K562 (cell line): Measurements from ENCODE around the gene MANBA. TPM values are rescaled to one million over a fixed set of nuclear protein-coding genes. Genes with fewer than 3 reads are reported as not detected.

ENCODE experiments used
- ATF1 ChIP-seq, 2 experiments: fragments of 450-650 bp in 1 of 2; IDR thresholded peaks; 2 replicates each; pipeline ENCODE4 v1.6.1; 2016; ENCODE audit warnings: missing compliant biosample characterization in 1 of 2, missing genetic modification characterization in 1 of 2
- CHD4 ChIP-seq: fragments of 200-600 bp; sonication (generic); IDR thresholded peaks from 3 replicates; pipeline ENCODE4 v1.6.1; 2012; ENCODE audit warnings: low read depth, mild to moderate bottlenecking, mixed read lengths, low read length, inconsistent platforms; ENCODE audit not compliant: insufficient read depth, insufficient replicate concordance, poor library complexity, severe bottlenecking
- MCM7 ChIP-seq, 2 experiments: fragments of 450-650 bp; IDR thresholded peaks; 2 replicates each; pipeline ENCODE4 v1.6.1; 2016 to 2018
- POLR2H ChIP-seq: IDR thresholded peaks from 2 replicates; pipeline ENCODE4 v1.6.1; 2016; ENCODE audit warnings: missing genetic modification characterization, low read depth, mild to moderate bottlenecking, control low read depth, missing compliant biosample characterization, moderate library complexity
- PRPF4 ChIP-seq: fragments of 200-400 bp; formaldehyde crosslinking; IDR thresholded peaks from one replicate; pipeline ENCODE4 v1.6.1; 2017; ENCODE audit warnings: low read length, low read depth, mild to moderate bottlenecking; ENCODE audit not compliant: insufficient read depth, poor library complexity, severe bottlenecking
- ZEB2 ChIP-seq: fragments of 450-650 bp; IDR thresholded peaks from 2 replicates; pipeline ENCODE4 v1.6.1; 2016
- ZNF134 ChIP-seq: fragments of 250-450 bp; sonication (Bioruptor Pico); conservative IDR thresholded peaks from 2 replicates; pipeline ENCODE4 v1.4.0; 2020
- ZNF217 ChIP-seq: sonication (generic); formaldehyde crosslinking; IDR thresholded peaks from 2 replicates; pipeline ENCODE4 v1.8.0; 2022; ENCODE audit warnings: mild to moderate bottlenecking, missing genetic modification reagents
- polyA plus RNA-seq, 8 experiments: library from polyadenylated mRNA; depleted of rRNA in 4 of 8; stranded (reverse) in 5 of 8; unstranded in 3 of 8; fragments of >200 nt; fragmentation: Nextera tagmentation in 2 of 8; fragmentation: Illumina TruSeq in 1 of 8; extraction: Ambion mirVana in 2 of 8; extraction: Trizol in 1 of 8; gene quantifications; 2 replicates each; pipeline versions ENCODE4 v1.2.1 to v1.2.3, GENCODE V29; 2011 to 2014; ENCODE audit warnings: inconsistent platforms in 1 of 8, missing spikeins in 1 of 8
- total RNA-seq, 7 experiments: library from RNA; depleted of rRNA in 6 of 7; stranded (reverse); fragments of >200 nt in 6 of 7; fragmentation: Illumina TruSeq in 2 of 7; extraction: Trizol in 2 of 7; gene quantifications; 2 replicates each; pipeline versions ENCODE4 v1.2.1 to v1.2.3, GENCODE V29; 2011 to 2021; ENCODE audit warnings: low replicate concordance in 1 of 7
- TF ChIP-seq, protein P1 (sequence below), 2 experiments: fragments of 450-650 bp in 1 of 2; sonication (generic) in 1 of 2; formaldehyde crosslinking in 1 of 2; IDR thresholded peaks; 2 replicates each; pipeline versions ENCODE4 v1.7.1 to v1.9.0; 2016 to 2022; ENCODE audit warnings: inconsistent platforms in 1 of 2, mild to moderate bottlenecking in 1 of 2, missing genetic modification reagents in 1 of 2

The MANBA gene
- total and polyA plus RNA-seq, 9 of the 15 experiments (the other 6 are each of a cell fraction or from before 2014, with no cell fraction given), result 1.8 to 12.9 (median 7.7) TPM

DNA sequence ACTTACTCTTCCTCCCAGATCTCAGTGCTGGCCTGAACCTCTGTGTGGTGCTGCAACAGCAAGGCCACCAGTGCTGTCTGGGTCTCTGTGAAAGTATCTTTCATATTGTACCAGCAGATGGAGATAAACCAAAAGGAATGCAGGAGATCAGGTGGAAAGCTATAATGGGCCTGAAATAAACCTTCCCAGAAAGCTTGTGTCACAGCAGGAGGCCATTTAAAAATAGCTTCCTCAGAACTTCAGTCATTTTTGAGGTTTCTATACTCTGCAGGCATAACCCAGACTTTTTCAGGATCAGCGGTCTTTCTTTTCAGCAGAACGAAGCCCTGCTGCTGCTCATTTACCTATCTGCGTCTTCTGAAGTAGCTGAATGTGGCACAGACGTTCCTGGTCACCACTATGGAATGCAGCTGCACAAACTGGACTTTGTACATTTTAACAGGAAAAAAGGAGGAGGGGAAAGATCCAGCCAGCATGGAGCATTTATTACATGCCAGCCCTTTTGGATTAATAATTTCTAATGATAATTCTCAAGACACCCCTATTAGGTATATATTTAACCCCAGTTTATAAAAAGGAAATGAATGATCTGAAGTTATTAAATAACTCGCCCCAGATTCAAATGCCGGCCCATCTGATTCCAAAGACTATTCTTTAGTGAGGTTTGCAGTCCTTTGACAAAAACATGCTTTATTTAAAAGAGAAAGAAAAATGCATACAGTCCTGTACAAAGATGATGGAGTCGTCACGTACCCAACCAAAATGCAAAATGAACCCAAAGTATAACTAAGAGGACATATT lies 139.9 kb downstream of the MANBA start (continued):
- TF ChIP-seq, protein P1, sequence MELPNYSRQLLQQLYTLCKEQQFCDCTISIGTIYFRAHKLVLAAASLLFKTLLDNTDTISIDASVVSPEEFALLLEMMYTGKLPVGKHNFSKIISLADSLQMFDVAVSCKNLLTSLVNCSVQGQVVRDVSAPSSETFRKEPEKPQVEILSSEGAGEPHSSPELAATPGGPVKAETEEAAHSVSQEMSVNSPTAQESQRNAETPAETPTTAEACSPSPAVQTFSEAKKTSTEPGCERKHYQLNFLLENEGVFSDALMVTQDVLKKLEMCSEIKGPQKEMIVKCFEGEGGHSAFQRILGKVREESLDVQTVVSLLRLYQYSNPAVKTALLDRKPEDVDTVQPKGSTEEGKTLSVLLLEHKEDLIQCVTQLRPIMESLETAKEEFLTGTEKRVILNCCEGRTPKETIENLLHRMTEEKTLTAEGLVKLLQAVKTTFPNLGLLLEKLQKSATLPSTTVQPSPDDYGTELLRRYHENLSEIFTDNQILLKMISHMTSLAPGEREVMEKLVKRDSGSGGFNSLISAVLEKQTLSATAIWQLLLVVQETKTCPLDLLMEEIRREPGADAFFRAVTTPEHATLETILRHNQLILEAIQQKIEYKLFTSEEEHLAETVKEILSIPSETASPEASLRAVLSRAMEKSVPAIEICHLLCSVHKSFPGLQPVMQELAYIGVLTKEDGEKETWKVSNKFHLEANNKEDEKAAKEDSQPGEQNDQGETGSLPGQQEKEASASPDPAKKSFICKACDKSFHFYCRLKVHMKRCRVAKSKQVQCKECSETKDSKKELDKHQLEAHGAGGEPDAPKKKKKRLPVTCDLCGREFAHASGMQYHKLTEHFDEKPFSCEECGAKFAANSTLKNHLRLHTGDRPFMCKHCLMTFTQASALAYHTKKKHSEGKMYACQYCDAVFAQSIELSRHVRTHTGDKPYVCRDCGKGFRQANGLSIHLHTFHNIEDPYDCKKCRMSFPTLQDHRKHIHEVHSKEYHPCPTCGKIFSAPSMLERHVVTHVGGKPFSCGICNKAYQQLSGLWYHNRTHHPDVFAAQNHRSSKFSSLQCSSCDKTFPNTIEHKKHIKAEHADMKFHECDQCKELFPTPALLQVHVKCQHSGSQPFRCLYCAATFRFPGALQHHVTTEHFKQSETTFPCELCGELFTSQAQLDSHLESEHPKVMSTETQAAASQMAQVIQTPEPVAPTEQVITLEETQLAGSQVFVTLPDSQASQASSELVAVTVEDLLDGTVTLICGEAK (IDR thresholded peaks at IDR 0.05), result no peak
- TF ChIP-seq, protein P1 (CRISPR knock-in tag; IDR thresholded peaks at IDR 0.05), result no peak
- TF ChIP-seq PRPF4 (no peak), ZNF134 (CRISPR knock-in tag) (no peak), ZNF217 (CRISPR knock-in tag) (no peak), ZEB2 (0 out of 2 replicates have a peak, but pooled peaks have one; percentile 20), ATF1 (CRISPR knock-in tag; IDR thresholded peaks at IDR 0.05) (no peak), ATF1 (tag; IDR thresholded peaks at IDR 0.05) (no peak), MCM7 (IDR thresholded peaks at IDR 0.05) (no peak), POLR2H (tag) (no peak), CHD4 (no peak)
